Activated CD4-positive, alpha-beta memory T cell treated with anti-CD3 and anti-CD28 coated beads for 36 hours (primary cell): ENCODE data around the gene MREG. TPM values are rescaled to one million over a fixed set of nuclear protein-coding genes. Genes with fewer than 3 reads are reported as not detected.

Source experiments
- CTCF ChIA-PET: fragments of 350-600 bp; sonication (Branson Sonifier 250); formaldehyde crosslinking; loops from one replicate; lab custom pipeline; 2021; ENCODE audit warnings: antibody characterized with exemption, inconsistent platforms; lab: Charles Lee
- POLR2A ChIA-PET: fragments of 350-600 bp; sonication (Branson Sonifier 250); formaldehyde crosslinking; loops from one replicate; lab custom pipeline; 2021; ENCODE audit warnings: antibody characterized with exemption; lab: Charles Lee
- DNase-seq: peaks from one replicate; pipeline ENCODE4 v3.0.0-alpha.2; 2020
- H3K27ac Mint-ChIP-seq: one replicate; pipeline ENCODE4 v1.8.0; 2021; ENCODE audit warnings: mixed read lengths
- H3K27me3 Mint-ChIP-seq: one replicate; pipeline ENCODE4 v1.8.0; 2021; ENCODE audit warnings: mixed read lengths
- H3K36me3 Mint-ChIP-seq: one replicate; pipeline ENCODE4 v1.8.0; 2021; ENCODE audit warnings: mixed read lengths
- H3K4me1 Mint-ChIP-seq: one replicate; pipeline ENCODE4 v1.8.0; 2021; ENCODE audit warnings: low read depth, mixed read lengths
- H3K4me3 Mint-ChIP-seq: one replicate; pipeline ENCODE4 v1.8.0; 2021; ENCODE audit warnings: mild to moderate bottlenecking, mixed read lengths
- H3K9me3 Mint-ChIP-seq: one replicate; pipeline ENCODE4 v1.8.0; 2021; ENCODE audit warnings: mixed read lengths
- intact Hi-C: fragments of 100-400 bp; cut with micrococcal nuclease; formaldehyde crosslinking; loops from one replicate; pipeline ENCODE4 v1.15.1; 2023
- total RNA-seq, 2 experiments: library from RNA; stranded (reverse); gene quantifications; one replicate each; pipeline ENCODE4 v1.2.3, GENCODE V29; 2021

The MREG gene
- total RNA-seq, 2 experiments from 2014 or later, result 10.2 to 10.4 TPM

DNA sequence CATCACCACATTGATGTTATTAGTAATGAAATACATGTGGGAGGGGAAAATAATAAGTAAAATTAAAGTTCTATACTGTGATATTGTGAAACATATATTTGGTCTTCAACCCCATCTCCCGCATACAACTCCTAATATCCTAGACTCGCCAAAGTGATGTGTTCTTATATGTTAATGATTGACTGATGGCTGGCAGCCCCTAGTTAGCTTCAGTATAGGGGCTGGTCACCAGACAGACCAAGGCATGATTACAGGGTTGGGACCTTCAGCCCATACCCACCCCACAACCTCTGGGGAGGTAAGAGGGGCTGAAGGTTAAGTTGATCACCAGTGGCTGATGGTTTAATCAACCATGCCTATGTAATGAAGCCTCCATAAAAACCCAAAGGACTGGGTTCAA is 28.1 kb upstream of the MREG start:
- POLR2A ChIA-PET, result no interaction called here
- intact Hi-C loops, result no loop called here

DNA sequence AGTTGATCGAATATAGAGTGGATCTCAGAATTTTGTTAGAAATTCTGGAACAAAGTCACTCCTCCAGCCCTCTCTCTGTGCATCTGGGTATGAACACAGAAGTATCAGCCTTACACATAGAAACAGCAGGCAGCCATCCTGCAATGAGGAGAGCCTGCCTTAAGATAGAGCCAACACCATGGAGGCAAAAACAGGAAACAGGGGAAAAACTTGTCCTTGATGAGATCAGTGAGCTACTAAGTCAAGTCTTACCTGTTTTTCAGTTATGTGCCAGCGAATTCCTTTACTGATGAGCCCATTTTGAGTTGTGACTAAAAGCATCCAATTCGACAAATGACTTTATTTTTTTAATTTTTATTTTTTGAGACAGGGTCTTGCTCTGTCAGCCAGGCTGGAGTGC is 26.6 kb upstream of the MREG start:
- H3K27ac Mint-ChIP-seq, result no peak overlapping the region
- intact Hi-C loops, result no loop called here
- POLR2A ChIA-PET, result no interaction called here
- no peak overlapping the region for H3K4me3 Mint-ChIP-seq
- CTCF ChIA-PET, result interaction anchor here (0.8 kb wide), 1 partner anchor 10 kb away, joined by 3 read pairs; no protein-coding TSS in a partner anchor
- no peak for DNase-seq
- no peaks in the 10 kb centered on the region for H3K4me1 Mint-ChIP-seq
- H3K36me3 Mint-ChIP-seq, result peaks cover 5% of the 10 kb centered on the region
- H3K27me3 Mint-ChIP-seq, result no peaks in the 10 kb centered on the region
- no peaks in the 10 kb centered on the region for H3K9me3 Mint-ChIP-seq

More for the DNA sequence above, 28.1 kb upstream of the MREG start:
- Mint-ChIP-seq H3K27me3 (no peaks in the 10 kb centered on the region), H3K9me3 (no peaks in the 10 kb centered on the region), H3K4me1 (peaks cover 9% of the 10 kb centered on the region), H3K27ac (no peak overlapping the region), H3K4me3 (no peak overlapping the region), H3K36me3 (peaks cover 8% of the 10 kb centered on the region)
- no peak for DNase-seq
- CTCF ChIA-PET, result interaction anchor here (1.6 kb wide), 1 partner anchor 8 kb away, joined by 6 read pairs; no protein-coding TSS in a partner anchor

GRCh38 chr2:216034065-216034464 is 20.7 kb upstream of the MREG start:
- Mint-ChIP-seq H3K4me3 (no peak overlapping the region), H3K27me3 (no peaks in the 10 kb centered on the region), H3K36me3 (peaks cover 7% of the 10 kb centered on the region), H3K27ac (no peak overlapping the region), H3K4me1 (peaks cover 39% of the 10 kb centered on the region), H3K9me3 (no peaks in the 10 kb centered on the region)
- peak; percentile 88 for DNase-seq
- ChIA-PET CTCF (interaction anchor here (0.7 to 4.3 kb wide), 29 partner anchors 8 to 1669 kb away, joined by 3 to 33 read pairs (median 5); partner anchors contain the start of genes PECR, TMEM169 and XRCC5), POLR2A (no interaction called here)
- intact Hi-C loops, result loop anchor here (1.0 to 5.0 kb wide), 4 partner anchors 106 to 378 kb away; partner anchors contain the start of gene SMARCAL1

- peaks cover 7% of the 10 kb centered on the region for H3K36me3 Mint-ChIP-seq
- H3K27ac Mint-ChIP-seq, result no peak overlapping the region
- H3K4me1 Mint-ChIP-seq, result peaks cover 39% of the 10 kb centered on the region
- no peak overlapping the region for H3K4me3 Mint-ChIP-seq
- no peaks in the 10 kb centered on the region for H3K27me3 Mint-ChIP-seq
- POLR2A ChIA-PET, result no interaction called here
- no peaks in the 10 kb centered on the region for H3K9me3 Mint-ChIP-seq
- CTCF ChIA-PET, result interaction anchor here (0.7 to 4.3 kb wide), 29 partner anchors 8 to 1669 kb away, joined by 3 to 33 read pairs (median 5); partner anchors contain the start of genes PECR, TMEM169 and XRCC5
- no peak for DNase-seq
- intact Hi-C loops, result loop anchor here (2.0 to 5.0 kb wide), 4 partner anchors 49 to 379 kb away; partner anchors contain the start of gene SMARCAL1
Observed at GRCh38 chr2:216033403-216033802, 20.1 kb upstream of the MREG start.

- DNase-seq, result no peak
- Mint-ChIP-seq H3K27ac (peak overlapping the region; percentile 92), H3K27me3 (no peaks in the 10 kb centered on the region), H3K4me3 (peak overlapping the region; percentile 53), H3K4me1 (peaks cover 39% of the 10 kb centered on the region), H3K36me3 (peaks cover 7% of the 10 kb centered on the region), H3K9me3 (no peaks in the 10 kb centered on the region)
- intact Hi-C loops, result loop anchor here (1.0 to 5.0 kb wide), 11 partner anchors 15 to 634 kb away; partner anchors contain the start of gene SMARCAL1
- ChIA-PET POLR2A (interaction anchor here (0.9 kb wide), 1 partner anchor 26 kb away, joined by 4 read pairs; no protein-coding TSS in a partner anchor), CTCF (interaction anchor here (0.7 to 4.3 kb wide), 18 partner anchors 9 to 634 kb away, joined by 3 to 33 read pairs (median 8); partner anchors contain the start of genes PECR, SMARCAL1, TMEM169 and XRCC5)
Observed at GRCh38 chr2:216031960-216032689, 18.8 kb upstream of the MREG start.

DNA sequence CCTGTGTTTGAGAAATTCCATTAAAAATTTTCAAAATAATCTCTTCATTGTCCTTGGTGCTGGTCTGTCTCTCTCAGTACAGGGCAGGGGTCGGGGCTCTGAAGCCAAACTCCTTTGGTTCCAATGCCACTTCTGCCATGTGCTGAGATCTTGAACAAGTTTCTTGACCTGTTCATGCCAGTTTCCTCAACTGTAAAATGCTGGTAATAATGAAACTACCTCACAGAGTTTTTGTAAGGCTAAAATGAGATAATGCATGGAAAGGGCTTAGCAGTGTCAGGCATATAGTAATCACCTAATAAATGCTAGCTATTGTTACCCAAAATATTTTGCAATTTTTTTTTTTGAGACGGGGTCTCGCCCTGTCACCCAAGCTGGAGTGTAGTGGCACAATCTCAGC is 16.9 kb upstream of the MREG start:
- intact Hi-C loops, result loop anchor here (5.0 kb wide), 3 partner anchors 283 to 382 kb away; partner anchors contain the start of gene SMARCAL1
- Mint-ChIP-seq H3K27ac (no peak overlapping the region), H3K27me3 (no peaks in the 10 kb centered on the region), H3K9me3 (no peaks in the 10 kb centered on the region), H3K36me3 (peaks cover 7% of the 10 kb centered on the region), H3K4me3 (no peak overlapping the region), H3K4me1 (peaks cover 39% of the 10 kb centered on the region)
- ChIA-PET POLR2A (no interaction called here), CTCF (interaction anchor here (0.6 kb wide), 2 partner anchors 73 to 414 kb away, joined by 3 read pairs; no protein-coding TSS in a partner anchor)
- DNase-seq, result no peak

DNA sequence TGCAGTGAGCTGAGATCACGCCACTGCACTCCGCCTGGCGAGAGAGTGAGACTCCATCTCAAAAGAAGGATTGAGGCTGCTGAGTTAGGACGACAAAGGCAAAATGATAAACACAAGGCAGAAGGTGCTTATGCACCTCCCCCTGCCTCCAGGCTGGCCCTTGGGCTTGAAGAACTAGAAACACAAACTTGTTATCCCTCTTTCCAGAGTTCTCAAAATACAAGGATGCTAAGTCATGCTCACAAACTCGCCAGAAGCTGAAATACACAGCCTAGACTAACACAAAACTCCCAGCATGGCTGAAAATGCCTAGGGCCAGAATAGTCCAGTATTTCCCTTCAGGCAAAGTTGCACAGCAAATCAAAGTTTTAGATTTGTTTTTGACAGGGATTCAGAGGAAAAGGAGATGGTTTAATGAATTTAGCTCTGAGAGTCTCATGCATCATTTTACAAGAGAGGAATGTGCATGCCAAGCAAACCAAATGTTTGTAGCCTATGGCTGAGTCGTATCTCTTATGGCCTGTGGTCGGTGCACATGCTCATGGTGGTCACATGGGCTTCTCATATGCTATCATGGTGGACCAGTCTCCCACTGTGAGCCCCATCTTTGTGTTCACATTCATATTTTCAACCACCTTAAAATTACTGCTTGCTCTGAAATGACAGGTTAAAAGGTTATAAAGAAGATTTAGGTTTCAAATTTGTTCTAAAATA is 16.2 kb upstream of the MREG start:
- DNase-seq, result peak; percentile 51
- ChIA-PET CTCF (interaction anchor here (0.6 kb wide), 1 partner anchor 415 kb away, joined by 3 read pairs; no protein-coding TSS in a partner anchor), POLR2A (interaction anchor here (1.3 kb wide), 1 partner anchor 14 kb away, joined by 7 read pairs; no protein-coding TSS in a partner anchor)
- Mint-ChIP-seq H3K36me3 (peaks cover 7% of the 10 kb centered on the region), H3K9me3 (no peaks in the 10 kb centered on the region), H3K27ac (no peak overlapping the region), H3K4me1 (peaks cover 39% of the 10 kb centered on the region), H3K4me3 (no peak overlapping the region), H3K27me3 (no peaks in the 10 kb centered on the region)
- intact Hi-C loops, result loop anchor here (5.0 kb wide), 3 partner anchors 282 to 383 kb away; partner anchors contain the start of gene SMARCAL1

DNA sequence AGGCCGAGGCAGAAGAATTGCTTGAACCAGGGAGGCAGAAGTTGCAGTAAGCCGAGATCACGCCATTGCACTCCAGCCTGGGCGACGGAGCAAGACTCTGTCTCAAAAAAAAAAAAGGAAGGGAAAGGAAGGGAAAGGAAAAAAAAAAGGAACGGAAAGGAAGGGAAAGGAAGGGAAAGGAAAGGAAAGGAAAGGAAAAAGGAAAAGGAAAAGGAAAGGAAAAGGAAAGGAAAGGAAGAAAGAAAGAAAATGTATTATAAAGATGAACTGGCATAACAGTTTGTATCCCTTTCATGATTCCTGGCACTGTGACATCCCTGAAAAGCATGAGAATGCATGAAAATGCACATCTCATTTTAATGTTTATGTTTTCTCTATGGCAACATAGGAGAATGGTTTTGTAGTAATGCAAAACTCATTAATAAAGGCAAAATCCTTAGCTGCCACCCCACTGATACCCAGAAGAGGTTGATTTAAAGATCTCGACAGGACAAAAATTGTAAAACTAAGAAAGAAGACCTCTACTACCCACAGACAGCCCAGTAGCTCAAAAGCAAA is 11.5 kb upstream of the MREG start:
- Mint-ChIP-seq H3K36me3 (peaks cover 5% of the 10 kb centered on the region), H3K4me3 (no peak overlapping the region), H3K4me1 (peaks cover 1% of the 10 kb centered on the region), H3K9me3 (no peaks in the 10 kb centered on the region), H3K27me3 (no peaks in the 10 kb centered on the region), H3K27ac (no peak overlapping the region)
- intact Hi-C loops, result no loop called here
- ChIA-PET CTCF (interaction anchor here (1.5 to 11.4 kb wide), 4 partner anchors 9 to 76 kb away, joined by 5 to 188 read pairs (median 18); no protein-coding TSS in a partner anchor), POLR2A (no interaction called here)
- DNase-seq, result no peak

DNA sequence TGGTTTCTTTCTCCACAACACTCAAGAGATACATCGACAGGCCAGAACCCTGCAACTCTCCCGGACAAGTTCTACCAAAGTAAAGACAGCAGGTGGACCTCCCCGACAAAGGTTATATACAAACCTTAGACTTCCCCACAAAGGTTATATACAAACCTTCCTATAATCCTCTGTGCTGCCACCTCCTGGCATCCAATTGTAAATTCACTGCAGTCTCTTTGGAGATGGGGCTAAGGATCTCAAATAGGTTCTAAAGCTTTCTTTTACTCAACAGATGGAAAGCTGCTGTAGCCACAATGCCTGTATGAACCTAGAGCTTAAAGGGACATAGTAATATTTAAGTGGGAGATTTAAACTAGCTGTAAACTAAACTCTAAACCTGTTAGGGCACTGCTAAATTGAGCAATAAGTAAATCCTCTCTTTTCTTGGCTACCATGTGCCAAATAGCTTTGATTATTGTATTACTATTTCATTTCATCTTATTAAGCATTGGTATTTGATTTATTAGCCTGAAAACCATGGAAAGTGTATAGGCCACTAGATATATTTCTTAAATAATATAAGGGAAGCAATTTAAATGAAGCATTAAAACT is 9.8 kb upstream of the MREG start:
- no peaks in the 10 kb centered on the region for H3K36me3 Mint-ChIP-seq
- peak; percentile 62 for DNase-seq
- ChIA-PET POLR2A (no interaction called here), CTCF (interaction anchor here (0.6 to 11.4 kb wide), 15 partner anchors 9 to 672 kb away, joined by 3 to 188 read pairs (median 3); no protein-coding TSS in a partner anchor)
- H3K27me3 Mint-ChIP-seq, result no peaks in the 10 kb centered on the region
- H3K27ac Mint-ChIP-seq, result no peak overlapping the region
- no peaks in the 10 kb centered on the region for H3K9me3 Mint-ChIP-seq
- intact Hi-C loops, result loop anchor here (1.0 kb wide), 1 partner anchor 73 kb away; no protein-coding TSS in a partner anchor
- H3K4me1 Mint-ChIP-seq, result peaks cover 7% of the 10 kb centered on the region
- H3K4me3 Mint-ChIP-seq, result no peak overlapping the region

GRCh38 chr2:216021768-216022565 is 8.6 kb upstream of the MREG start:
- Mint-ChIP-seq H3K4me3 (no peak overlapping the region), H3K36me3 (no peaks in the 10 kb centered on the region), H3K4me1 (peaks cover 15% of the 10 kb centered on the region), H3K9me3 (no peaks in the 10 kb centered on the region), H3K27me3 (no peaks in the 10 kb centered on the region), H3K27ac (no peak overlapping the region)
- DNase-seq, result no peak
- CTCF ChIA-PET, result interaction anchor here (0.6 to 11.4 kb wide), 8 partner anchors 8 to 73 kb away, joined by 3 to 188 read pairs (median 4); partner anchors contain the start of gene MREG
- POLR2A ChIA-PET, result no interaction called here
- intact Hi-C loops, result no loop called here
